DND-41 (cell line): Measurements from ENCODE around the gene MISFA.

Experiments
- ATAC-seq: fragments of 200-7000 bp; cut with Tn5 transposase; 3 replicates; pipeline ENCODE4 v1.9.1; 2021; ENCODE audit warnings: low read depth; ENCODE audit not compliant: insufficient read depth
- DNase-seq: peaks from one replicate; pipeline ENCODE4 v3.0.0-alpha.2; 2020
- H2AFZ ChIP-seq: 2 replicates; pipeline ENCODE4 v1.6.0; 2012; ENCODE audit warnings: low read depth, low read length
- H3K27ac ChIP-seq: 2 replicates; pipeline ENCODE4 v1.5.1; 2012; ENCODE audit warnings: low read length, inconsistent platforms
- H3K27me3 ChIP-seq: fragments of 200-600 bp; sonication (generic); 2 replicates; pipeline ENCODE4 v1.6.0; 2012; ENCODE audit warnings: low read length, mild to moderate bottlenecking, inconsistent platforms; ENCODE audit not compliant: insufficient read depth, poor library complexity
- H3K36me3 ChIP-seq: 2 replicates; pipeline ENCODE4 v1.5.1; 2012; ENCODE audit warnings: low read length, inconsistent platforms; ENCODE audit not compliant: insufficient read depth
- H3K4me1 ChIP-seq: 2 replicates; pipeline ENCODE4 v1.5.1; 2012; ENCODE audit warnings: mild to moderate bottlenecking, low read length; ENCODE audit not compliant: insufficient read depth
- H3K4me2 ChIP-seq: 2 replicates; pipeline ENCODE4 v1.6.0; 2012; ENCODE audit warnings: mild to moderate bottlenecking, moderate library complexity, low read length, inconsistent platforms; ENCODE audit not compliant: insufficient read depth
- H3K4me3 ChIP-seq, 2 experiments: fragments of 200-600 bp in 1 of 2; shearing (Covaris generic) in 1 of 2; 2 replicates each; pipeline ENCODE4 v1.5.1; 2012 to 2016; ENCODE audit warnings: inconsistent platforms in 2 of 2, low read length in 2 of 2, mild to moderate bottlenecking in 2 of 2, low read depth in 1 of 2, moderate library complexity in 1 of 2
- H3K79me2 ChIP-seq: 2 replicates; pipeline ENCODE4 v1.6.0; 2012; ENCODE audit warnings: low read length, inconsistent platforms; ENCODE audit not compliant: insufficient read depth
- H3K9ac ChIP-seq: 2 replicates; pipeline ENCODE4 v1.6.0; 2012; ENCODE audit warnings: low read depth, mild to moderate bottlenecking, inconsistent platforms, low read length, moderate library complexity
- H3K9me3 ChIP-seq: 2 replicates; pipeline ENCODE4 v1.5.1; 2012; ENCODE audit warnings: low read length, moderate library complexity, mild to moderate bottlenecking, inconsistent platforms; ENCODE audit not compliant: insufficient read depth, severe bottlenecking
- H4K20me1 ChIP-seq: 2 replicates; pipeline ENCODE4 v1.6.0; 2012; ENCODE audit warnings: low read length; ENCODE audit not compliant: insufficient read depth
- CTCF ChIP-seq: IDR thresholded peaks from 2 replicates; pipeline ENCODE4 v1.5.1; 2012; ENCODE audit warnings: borderline replicate concordance, low read length, moderate library complexity, mild to moderate bottlenecking; ENCODE audit not compliant: poor library complexity, severe bottlenecking; ENCODE audit errors: extremely low read depth
- EZH2 ChIP-seq: IDR thresholded peaks from 3 replicates; pipeline ENCODE4 v1.6.1; 2012; ENCODE audit warnings: borderline replicate concordance, low read depth, mild to moderate bottlenecking, moderate library complexity, low read length, inconsistent platforms; ENCODE audit not compliant: severe bottlenecking

The MISFA gene

GRCh38 chr11:18566406-18566805 is 33.2 kb upstream of the MISFA start:
- Histone ChIP-seq H3K4me3 (no peak overlapping the region), H3K4me2 (no peak overlapping the region), H3K9me3 (no peaks in the 10 kb centered on the region), H3K36me3 (no peaks in the 10 kb centered on the region; the same call in 1 of the 2 replicates), H3K27ac (no peak overlapping the region), H2AFZ (no peak overlapping the region), H3K27me3 (no peaks in the 10 kb centered on the region), H3K4me1 (no peaks in the 10 kb centered on the region), H4K20me1 (no peaks in the 10 kb centered on the region), H3K9ac (no peak overlapping the region), H3K79me2 (no peaks in the 10 kb centered on the region)
- no peak for TF ChIP-seq EZH2
- no peak for TF ChIP-seq CTCF
- DNase-seq (no peak), ATAC-seq (no peak)

GRCh38 chr11:18567081-18567480 is 32.5 kb upstream of the MISFA start:
- Histone ChIP-seq H3K27me3 (no peaks in the 10 kb centered on the region), H3K36me3 (no peaks in the 10 kb centered on the region; the same call in 1 of the 2 replicates), H3K79me2 (no peaks in the 10 kb centered on the region), H4K20me1 (no peaks in the 10 kb centered on the region), H2AFZ (no peak overlapping the region), H3K9me3 (no peaks in the 10 kb centered on the region), H3K4me2 (no peak overlapping the region), H3K9ac (no peak overlapping the region), H3K4me1 (no peaks in the 10 kb centered on the region), H3K4me3 (no peak overlapping the region), H3K27ac (no peak overlapping the region)
- ATAC-seq: no peak
- DNase-seq: no peak
- TF ChIP-seq CTCF: no peak
- TF ChIP-seq EZH2: no peak

- no peak for TF ChIP-seq EZH2
- TF ChIP-seq CTCF: no peak
- no peak overlapping the region for H3K4me3 ChIP-seq
- no peak overlapping the region for H3K27ac ChIP-seq
- peaks cover 4% of the 10 kb centered on the region; the same call in 1 of the 2 replicates for H3K36me3 ChIP-seq
- no peaks in the 10 kb centered on the region for H3K4me1 ChIP-seq
- ATAC-seq (no peak), DNase-seq (no peak)
- H3K9ac ChIP-seq: no peak overlapping the region
- no peaks in the 10 kb centered on the region for H3K9me3 ChIP-seq
- H4K20me1 ChIP-seq: no peaks in the 10 kb centered on the region
- no peak overlapping the region for H2AFZ ChIP-seq
- H3K27me3 ChIP-seq: no peaks in the 10 kb centered on the region
- no peaks in the 10 kb centered on the region for H3K79me2 ChIP-seq
- no peak overlapping the region for H3K4me2 ChIP-seq
These were observed 24.2 kb upstream of the MISFA start for GRCh38 chr11:18575361-18575760.

- Histone ChIP-seq H3K9ac (no peak overlapping the region), H2AFZ (no peak overlapping the region)
- 0 out of 3 replicates have a peak, but pooled peaks have one; percentile 29 for ATAC-seq
These were observed 20.5 kb upstream of the MISFA start for GRCh38 chr11:18578975-18579598.

More at GRCh38 chr11:18578975-18579598, 20.5 kb upstream of the MISFA start:
- Histone ChIP-seq H3K79me2 (no peaks in the 10 kb centered on the region), H3K9me3 (no peaks in the 10 kb centered on the region), H3K27ac (no peak overlapping the region), H3K27me3 (no peaks in the 10 kb centered on the region), H3K4me1 (no peaks in the 10 kb centered on the region), H3K36me3 (peaks cover 4% of the 10 kb centered on the region; the same call in 1 of the 2 replicates), H4K20me1 (no peaks in the 10 kb centered on the region), H3K4me2 (no peak overlapping the region), H3K4me3 (no peak overlapping the region)
- no peak for DNase-seq
- TF ChIP-seq CTCF (no peak), EZH2 (no peak)
